Lower lobe of right lung (tissue), 2 donors: ENCODE measurements around the gene CACNA1A. TPM values are rescaled to one million over a fixed set of nuclear protein-coding genes. Genes with fewer than 3 reads are reported as not detected.
"Not testable (repeated sequence)": the region's sequence is repeated elsewhere in the genome, so short reads cannot be mapped to it uniquely, and the experiment has no call there.

Experiments
- ATAC-seq, 2 donors: fragments of 200-7000 bp; cut with Tn5 transposase; one replicate each; pipeline ENCODE4 v1.9.1; 2020 to 2022; ENCODE audit warnings: mild to moderate bottlenecking in 2 of 2, moderate library complexity in 2 of 2
- DNase-seq: peaks from one replicate; pipeline ENCODE4 v3.0.0-alpha.2; 2020
- H3K27ac ChIP-seq: fragments of 200-600 bp; one replicate; pipeline ENCODE4 v1.8.0; 2022
- H3K27me3 ChIP-seq: fragments of 200-600 bp; one replicate; pipeline ENCODE4 v1.8.0; 2022; ENCODE audit warnings: low read depth
- H3K36me3 ChIP-seq: fragments of 200-600 bp; one replicate; pipeline ENCODE4 v1.8.0; 2022; ENCODE audit warnings: mild to moderate bottlenecking
- H3K4me1 ChIP-seq: fragments of 200-600 bp; one replicate; pipeline ENCODE4 v1.8.0; 2022
- H3K4me3 ChIP-seq: fragments of 200-600 bp; one replicate; pipeline ENCODE4 v1.8.0; 2022; ENCODE audit warnings: mild to moderate bottlenecking
- H3K9me3 ChIP-seq: fragments of 200-600 bp; one replicate; pipeline ENCODE4 v1.8.0; 2022
- CTCF ChIP-seq: fragments of 200-600 bp; IDR thresholded peaks from one replicate; pipeline ENCODE4 v1.8.0; 2022; ENCODE audit warnings: antibody characterized with exemption, mild to moderate bottlenecking
- intact Hi-C: fragments of 100-400 bp; cut with DNase I; formaldehyde crosslinking; loops from one replicate; pipeline ENCODE4 v1.11.0; 2022
- total RNA-seq: library from RNA; stranded (reverse); fragmentation: NEBNext Ultra II Directional; extraction: Animal tissue kit (Norgen Biotek cat#: 25700); gene quantifications from one replicate; pipeline ENCODE4 v1.2.1, GENCODE V29; 2021
- donor health status: DM: no; HTN: yes; CAD: no; lungs with severe emphysema.

Gene CACNA1A
- total RNA-seq, 1 donor from 2014 or later = 0.71 TPM

GRCh38 chr19:13198634-13199033 lies 307.6 kb downstream of the CACNA1A start:
- DNase-seq = no peak
- intact Hi-C loops = no loop called here
- no peak for ATAC-seq
- peaks cover 22% of the 10 kb centered on the region for H3K4me1 ChIP-seq
- TF ChIP-seq CTCF = no peak
- no peaks in the 10 kb centered on the region for H3K36me3 ChIP-seq
- no peak overlapping the region for H3K27ac ChIP-seq
- no peaks in the 10 kb centered on the region for H3K27me3 ChIP-seq
- no peak overlapping the region for H3K4me3 ChIP-seq
- no peaks in the 10 kb centered on the region for H3K9me3 ChIP-seq

GRCh38 chr19:13195678-13196077 lies 310.6 kb downstream of the CACNA1A start:
- DNase-seq (peak; percentile 57), ATAC-seq (peak; percentile 50 to 62)
- intact Hi-C loops = no loop called here
- Histone ChIP-seq H3K36me3 (no peaks in the 10 kb centered on the region), H3K27me3 (no peaks in the 10 kb centered on the region), H3K27ac (no peak overlapping the region), H3K4me3 (no peak overlapping the region), H3K9me3 (no peaks in the 10 kb centered on the region), H3K4me1 (peaks cover 23% of the 10 kb centered on the region)
- peak; percentile 27 for TF ChIP-seq CTCF

- no peaks in the 10 kb centered on the region for H3K27me3 ChIP-seq
- no peaks in the 10 kb centered on the region for H3K36me3 ChIP-seq
- no peak overlapping the region for H3K27ac ChIP-seq
- DNase-seq = no peak
- H3K4me3 ChIP-seq = no peak overlapping the region
- peaks cover 23% of the 10 kb centered on the region for H3K4me1 ChIP-seq
- ATAC-seq = no peak
- TF ChIP-seq CTCF = no peak
- H3K9me3 ChIP-seq = no peaks in the 10 kb centered on the region
- intact Hi-C loops = no loop called here
Observed at GRCh38 chr19:13190781-13191540, 315.3 kb downstream of the CACNA1A start.

- H3K36me3 ChIP-seq = no peaks in the 10 kb centered on the region
- H3K9me3 ChIP-seq = no peaks in the 10 kb centered on the region
- H3K4me1 ChIP-seq = peaks cover 11% of the 10 kb centered on the region
- H3K4me3 ChIP-seq = no peak overlapping the region
- no peak for ATAC-seq
- H3K27me3 ChIP-seq = no peaks in the 10 kb centered on the region
- no peak for DNase-seq
- no peak for TF ChIP-seq CTCF
- intact Hi-C loops = no loop called here
- H3K27ac ChIP-seq = no peak overlapping the region
Observed at GRCh38 chr19:13189600-13189999, 316.7 kb downstream of the CACNA1A start.

- ATAC-seq (no peak), DNase-seq (no peak)
- H3K4me1 ChIP-seq = no peaks in the 10 kb centered on the region
- no peaks in the 10 kb centered on the region for H3K36me3 ChIP-seq
- H3K27ac ChIP-seq = no peak overlapping the region
- intact Hi-C loops = no loop called here
- H3K4me3 ChIP-seq = no peak overlapping the region
- no peaks in the 10 kb centered on the region for H3K9me3 ChIP-seq
- no peaks in the 10 kb centered on the region for H3K27me3 ChIP-seq
- TF ChIP-seq CTCF = no peak
Observed at GRCh38 chr19:13187419-13187818, 318.9 kb downstream of the CACNA1A start.

- ATAC-seq, intact Hi-C loops, H3K4me1 ChIP-seq, H3K27me3 ChIP-seq, DNase-seq, H3K9me3 ChIP-seq, H3K4me3 ChIP-seq, H3K36me3 ChIP-seq, H3K27ac ChIP-seq: not testable (repeated sequence)
Observed at GRCh38 chr19:13186688-13187087, 319.6 kb downstream of the CACNA1A start.

- H3K36me3 ChIP-seq, ATAC-seq, H3K27me3 ChIP-seq, H3K27ac ChIP-seq, H3K9me3 ChIP-seq, DNase-seq, H3K4me3 ChIP-seq, intact Hi-C loops: not testable (repeated sequence)
- H3K4me1 ChIP-seq = peaks cover 12% of the 10 kb centered on the region
Observed at GRCh38 chr19:13185763-13186657, 320.3 kb downstream of the CACNA1A start.

- peaks cover 12% of the 10 kb centered on the region for H3K4me1 ChIP-seq
- H3K9me3 ChIP-seq, H3K27ac ChIP-seq, ATAC-seq, H3K36me3 ChIP-seq, DNase-seq, H3K27me3 ChIP-seq, intact Hi-C loops, H3K4me3 ChIP-seq: not testable (repeated sequence)
Observed at GRCh38 chr19:13184926-13185325, 321.4 kb downstream of the CACNA1A start.
